Kidney epithelial cell (primary cell): ENCODE results near the gene GAS6. TPM values are rescaled to one million over a fixed set of nuclear protein-coding genes. Genes with fewer than 3 reads are reported as not detected.

Source experiments
- DNase-seq: peaks from one replicate; pipeline ENCODE4 v3.0.0-alpha.2; 2010; ENCODE audit warnings: low read depth
- H3K27me3 ChIP-seq: 2 replicates; pipeline ENCODE4 v1.6.0; 2011; ENCODE audit warnings: low read length; ENCODE audit not compliant: control insufficient read depth, insufficient read depth
- H3K36me3 ChIP-seq: 2 replicates; pipeline ENCODE4 v1.5.1; 2011; ENCODE audit warnings: low read length; ENCODE audit not compliant: control insufficient read depth, insufficient read depth
- H3K4me3 ChIP-seq: 2 replicates; pipeline ENCODE4 v1.5.1; 2011; ENCODE audit warnings: low read depth, mild to moderate bottlenecking, control low read depth, low read length
- CTCF ChIP-seq: IDR thresholded peaks from 2 replicates; pipeline ENCODE4 v1.5.1; 2011; ENCODE audit warnings: mild to moderate bottlenecking, moderate library complexity, low read length, control low read depth, inconsistent platforms; ENCODE audit not compliant: insufficient read depth, poor library complexity, severe bottlenecking
- total RNA-seq: library from RNA; depleted of rRNA; stranded (reverse); fragments of >200 nt; gene quantifications from 2 replicates; pipeline ENCODE4 v1.2.3, GENCODE V29; 2015

GAS6 gene
- total RNA-seq, 1 donor from 2014 or later: 99.6 TPM

GRCh38 chr13:113855931-113856715 lies 7.8 kb downstream of the GAS6 start:
- TF ChIP-seq CTCF: no peak
- no peak overlapping the region for H3K4me3 ChIP-seq
- H3K27me3 ChIP-seq: no peaks in the 10 kb centered on the region
- DNase-seq: no peak
- H3K36me3 ChIP-seq: no peaks in the 10 kb centered on the region

GRCh38 chr13:113855012-113855921 lies 8.6 kb downstream of the GAS6 start:
- TF ChIP-seq CTCF: no peak
- Histone ChIP-seq H3K27me3 (no peaks in the 10 kb centered on the region), H3K4me3 (no peak overlapping the region), H3K36me3 (no peaks in the 10 kb centered on the region)
- DNase-seq: no peak

- no peaks in the 10 kb centered on the region for H3K27me3 ChIP-seq
- no peaks in the 10 kb centered on the region for H3K36me3 ChIP-seq
- no peak for TF ChIP-seq CTCF
- H3K4me3 ChIP-seq: no peak overlapping the region
- no peak for DNase-seq
These were observed 9.5 kb downstream of the GAS6 start for GRCh38 chr13:113854238-113855011.

DNA sequence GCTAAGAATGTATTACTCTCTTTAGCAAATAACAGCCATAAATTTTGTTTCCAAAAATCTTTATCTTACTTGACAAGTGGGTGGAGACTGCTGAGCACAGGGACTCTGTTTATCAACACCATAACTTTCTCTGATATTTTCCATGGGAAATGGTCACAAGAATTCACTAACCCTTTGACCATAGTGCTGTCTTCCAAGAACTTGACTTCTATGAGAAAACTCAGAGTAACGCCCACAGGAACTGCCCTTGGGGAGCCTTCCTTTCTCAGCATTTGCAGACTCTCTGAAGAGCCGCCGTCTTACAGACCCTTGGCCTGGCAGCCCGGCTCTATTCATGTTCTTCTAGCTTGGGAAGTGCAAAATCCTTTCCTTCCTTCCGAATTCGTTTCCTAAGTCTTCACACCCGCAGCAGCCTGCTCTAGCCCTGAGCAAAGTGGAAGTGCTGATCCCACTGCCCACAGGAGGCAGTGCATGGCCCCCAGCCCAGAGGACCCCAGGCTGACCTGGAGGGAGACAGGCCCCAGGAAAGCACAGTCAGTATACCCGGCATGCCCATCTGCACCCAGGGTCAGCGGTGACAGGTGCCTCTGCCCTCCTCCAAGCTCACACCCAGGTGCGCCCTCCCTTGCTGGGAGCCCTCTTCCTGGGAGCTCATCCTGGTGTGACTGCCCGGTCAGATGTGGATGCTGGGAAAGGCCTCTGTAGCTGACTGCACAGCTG lies 10.2 kb downstream of the GAS6 start:
- H3K4me3 ChIP-seq: no peak overlapping the region
- H3K36me3 ChIP-seq: no peaks in the 10 kb centered on the region
- no peak for TF ChIP-seq CTCF
- no peaks in the 10 kb centered on the region for H3K27me3 ChIP-seq
- no peak for DNase-seq
